ENCODE data around the gene COL26A1. TPM values are rescaled to one million over a fixed set of nuclear protein-coding genes. Genes with fewer than 3 reads are reported as not detected.

The COL26A1 gene
- total RNA-seq, 3 donors from 2014 or later (not counting 1 experiment from before 2014, with no cell fraction given) = 0.16 TPM; not detected in 2

DNA sequence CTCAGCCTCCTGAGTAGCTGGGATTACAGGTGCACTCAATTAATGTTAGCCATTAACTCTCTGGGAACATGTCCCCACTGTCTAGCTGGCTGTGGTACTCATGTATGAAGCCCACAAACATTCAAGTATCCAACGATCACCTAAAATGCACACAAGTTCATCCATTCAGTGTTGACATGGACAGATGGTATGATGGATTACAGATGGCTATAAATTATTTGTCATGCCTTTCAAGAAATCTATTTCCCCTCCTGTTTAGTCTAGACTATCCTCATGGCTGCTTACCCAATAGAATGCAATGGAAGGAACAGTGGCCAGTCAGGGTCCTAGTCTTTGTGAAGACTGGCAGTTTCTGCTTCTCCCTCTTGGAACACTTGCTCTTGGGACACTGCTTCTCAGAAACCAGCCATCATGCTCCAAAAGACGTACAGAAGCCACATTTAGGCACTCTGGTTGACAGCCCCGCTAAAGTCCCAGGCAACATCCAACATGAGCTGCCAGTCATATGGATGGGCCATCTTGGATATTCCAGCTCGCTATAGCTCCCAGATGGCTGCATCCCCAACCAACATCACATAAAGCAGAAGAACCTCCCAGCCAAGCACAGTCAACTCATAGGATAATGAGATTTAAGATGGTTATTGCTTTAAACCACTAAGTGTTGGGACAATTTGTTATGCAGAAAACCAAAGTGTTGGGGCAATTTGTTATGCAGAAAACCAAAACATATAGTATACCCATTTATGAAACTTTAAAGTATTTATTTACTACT lies 233.3 kb downstream of the COL26A1 start:
- intact Hi-C loops (cut with micrococcal nuclease) = no loop called here
- H3K4me3 ChIP-seq (ENCODE audit: low read length) = no peak overlapping the region
- no peaks in the 10 kb centered on the region for H3K4me1 ChIP-seq (ENCODE audit: control insufficient read depth, insufficient read depth, low read length)
- H3K9me3 ChIP-seq (ENCODE audit: control insufficient read depth, insufficient read depth, low read length) = no peaks in the 10 kb centered on the region
- Mint-ChIP-seq H3K36me3 (no peaks in the 10 kb centered on the region), H3K27me3 (ENCODE audit: low read depth in 2 of 2) (peaks cover 0 to 4% of the 10 kb centered on the region in 2 donors), H3K4me1 (no peaks in the 10 kb centered on the region), H3K9me3 (no peaks in the 10 kb centered on the region), H3K27ac (no peak overlapping the region), H3K4me3 (no peak overlapping the region)
- no peaks in the 10 kb centered on the region for H3K36me3 ChIP-seq (ENCODE audit: control insufficient read depth, insufficient read depth, low read length)
- TF ChIP-seq, protein P1, sequence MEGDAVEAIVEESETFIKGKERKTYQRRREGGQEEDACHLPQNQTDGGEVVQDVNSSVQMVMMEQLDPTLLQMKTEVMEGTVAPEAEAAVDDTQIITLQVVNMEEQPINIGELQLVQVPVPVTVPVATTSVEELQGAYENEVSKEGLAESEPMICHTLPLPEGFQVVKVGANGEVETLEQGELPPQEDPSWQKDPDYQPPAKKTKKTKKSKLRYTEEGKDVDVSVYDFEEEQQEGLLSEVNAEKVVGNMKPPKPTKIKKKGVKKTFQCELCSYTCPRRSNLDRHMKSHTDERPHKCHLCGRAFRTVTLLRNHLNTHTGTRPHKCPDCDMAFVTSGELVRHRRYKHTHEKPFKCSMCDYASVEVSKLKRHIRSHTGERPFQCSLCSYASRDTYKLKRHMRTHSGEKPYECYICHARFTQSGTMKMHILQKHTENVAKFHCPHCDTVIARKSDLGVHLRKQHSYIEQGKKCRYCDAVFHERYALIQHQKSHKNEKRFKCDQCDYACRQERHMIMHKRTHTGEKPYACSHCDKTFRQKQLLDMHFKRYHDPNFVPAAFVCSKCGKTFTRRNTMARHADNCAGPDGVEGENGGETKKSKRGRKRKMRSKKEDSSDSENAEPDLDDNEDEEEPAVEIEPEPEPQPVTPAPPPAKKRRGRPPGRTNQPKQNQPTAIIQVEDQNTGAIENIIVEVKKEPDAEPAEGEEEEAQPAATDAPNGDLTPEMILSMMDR (IDR thresholded peaks at IDR 0.05) = no peak
- no peak for ATAC-seq
- H3K27ac ChIP-seq (ENCODE audit: low read length) = no peak overlapping the region
- no peaks in the 10 kb centered on the region for H3K27me3 ChIP-seq (ENCODE audit: control insufficient read depth, insufficient read depth, low read length)
- WGBS (ENCODE audit: insufficient coverage) = 82% methylated on average over 3 of the region's 4 CpGs
- DNase-seq = no peak

DNA sequence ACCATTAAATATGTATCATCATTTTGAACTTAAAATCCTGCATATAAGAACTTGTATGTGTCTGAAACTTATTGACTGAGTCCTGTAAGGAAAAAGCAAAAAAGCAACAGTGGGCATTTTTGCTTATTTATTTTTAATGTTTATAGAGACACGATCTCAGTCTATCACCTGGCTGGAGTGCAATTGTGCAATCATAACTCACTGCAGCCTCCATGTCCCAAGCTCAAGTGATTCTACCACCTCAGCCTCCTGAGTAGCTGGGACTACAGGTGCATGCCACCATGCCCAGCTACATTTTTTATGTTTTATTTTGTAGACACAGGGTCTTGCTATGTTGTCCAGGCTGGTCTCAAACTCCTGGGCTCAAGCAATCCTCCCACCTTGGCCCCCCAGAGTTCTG lies 234.2 kb downstream of the COL26A1 start:
- no peak overlapping the region for H3K4me3 Mint-ChIP-seq
- H3K36me3 Mint-ChIP-seq = no peaks in the 10 kb centered on the region
- Histone ChIP-seq H3K4me3 (ENCODE audit: low read length) (no peak overlapping the region), H3K9me3 (ENCODE audit: control insufficient read depth, insufficient read depth, low read length) (no peaks in the 10 kb centered on the region), H3K4me1 (ENCODE audit: control insufficient read depth, insufficient read depth, low read length) (no peaks in the 10 kb centered on the region), H3K36me3 (ENCODE audit: control insufficient read depth, insufficient read depth, low read length) (no peaks in the 10 kb centered on the region), H3K27ac (ENCODE audit: low read length) (no peak overlapping the region), H3K27me3 (ENCODE audit: control insufficient read depth, insufficient read depth, low read length) (no peaks in the 10 kb centered on the region)
- intact Hi-C loops (cut with micrococcal nuclease) = no loop called here
- 69% methylated on average over 1 of the region's 1 CpG for WGBS (ENCODE audit: insufficient coverage)
- peaks cover 0 to 4% of the 10 kb centered on the region in 2 donors for H3K27me3 Mint-ChIP-seq (ENCODE audit: low read depth in 2 of 2)
- H3K9me3 Mint-ChIP-seq = no peaks in the 10 kb centered on the region
- DNase-seq = no peak
- ATAC-seq = no peak
- TF ChIP-seq, protein P1 (IDR thresholded peaks at IDR 0.05) = no peak
- no peak overlapping the region for H3K27ac Mint-ChIP-seq
- no peaks in the 10 kb centered on the region for H3K4me1 Mint-ChIP-seq

DNA sequence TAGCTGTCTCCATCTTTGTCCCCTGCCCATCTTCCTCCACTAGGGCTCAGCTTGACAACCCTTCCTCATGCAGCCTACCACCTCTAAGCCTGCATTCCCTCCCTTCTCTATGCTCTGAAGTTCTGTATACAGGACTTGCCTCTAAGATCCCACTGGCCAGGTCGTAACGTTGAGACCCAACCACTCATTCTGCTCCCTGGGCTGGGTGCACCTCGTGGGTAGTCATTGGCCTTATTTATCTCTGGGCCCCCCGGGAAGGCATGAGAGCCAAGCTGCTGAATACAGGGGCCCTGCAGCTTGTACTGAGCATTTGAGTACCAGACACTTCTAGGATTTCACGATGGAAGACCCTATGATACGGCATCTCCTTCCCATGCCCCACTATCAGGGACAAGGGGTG lies 235.3 kb downstream of the COL26A1 start:
- Histone ChIP-seq H3K9me3 (ENCODE audit: control insufficient read depth, insufficient read depth, low read length) (no peaks in the 10 kb centered on the region), H3K27me3 (ENCODE audit: control insufficient read depth, insufficient read depth, low read length) (no peaks in the 10 kb centered on the region), H3K4me1 (ENCODE audit: control insufficient read depth, insufficient read depth, low read length) (peaks cover 2% of the 10 kb centered on the region), H3K27ac (ENCODE audit: low read length) (no peak overlapping the region), H3K36me3 (ENCODE audit: control insufficient read depth, insufficient read depth, low read length) (no peaks in the 10 kb centered on the region), H3K4me3 (ENCODE audit: low read length) (no peak overlapping the region)
- Mint-ChIP-seq H3K4me3 (no peak overlapping the region), H3K4me1 (no peaks in the 10 kb centered on the region), H3K27ac (no peak overlapping the region), H3K36me3 (no peaks in the 10 kb centered on the region), H3K9me3 (no peaks in the 10 kb centered on the region), H3K27me3 (ENCODE audit: low read depth in 2 of 2) (no peaks in the 10 kb centered on the region)
- 80% methylated on average over 6 of the region's 6 CpGs for WGBS (ENCODE audit: insufficient coverage)
- intact Hi-C loops (cut with micrococcal nuclease) = no loop called here
- DNase-seq (no peak), ATAC-seq (no peak)
- TF ChIP-seq, protein P1 (IDR thresholded peaks at IDR 0.05) = no peak
